ENCODE results near the gene CCL11. TPM values are rescaled to one million over a fixed set of nuclear protein-coding genes. Genes with fewer than 3 reads are reported as not detected.

Gene CCL11
- total and polyA plus RNA-seq, 2 donors from 2014 or later = 1.0 TPM; not detected in 1

DNA sequence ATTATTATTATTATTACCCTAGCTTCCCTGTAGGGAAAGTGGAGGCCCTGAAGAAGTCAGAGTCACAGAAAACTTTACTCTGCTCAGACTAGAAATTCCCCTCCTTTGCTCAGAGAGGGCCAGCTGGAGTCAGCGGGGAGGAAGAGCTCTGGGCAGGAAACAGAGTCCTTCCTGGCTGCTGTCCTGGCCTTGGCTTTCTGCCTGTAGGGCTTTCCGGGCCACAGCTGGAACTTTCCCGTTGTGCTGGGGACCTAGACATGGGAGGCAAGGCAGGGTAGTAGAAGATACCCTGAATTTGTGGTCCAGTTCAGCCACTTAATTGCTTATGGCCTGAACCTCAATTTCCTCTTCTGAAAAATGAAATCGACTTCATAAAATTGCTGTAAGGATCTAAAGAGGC lies 44.5 kb upstream of the CCL11 start:
- FAIRE-seq = no peak
- no peak overlapping the region for H3K9ac ChIP-seq (ENCODE audit: low read length in 3 of 3)
- no peaks in the 10 kb centered on the region for H3K27me3 ChIP-seq (ENCODE audit: control insufficient read depth, insufficient read depth, low read length)
- TF ChIP-seq, protein P1, sequence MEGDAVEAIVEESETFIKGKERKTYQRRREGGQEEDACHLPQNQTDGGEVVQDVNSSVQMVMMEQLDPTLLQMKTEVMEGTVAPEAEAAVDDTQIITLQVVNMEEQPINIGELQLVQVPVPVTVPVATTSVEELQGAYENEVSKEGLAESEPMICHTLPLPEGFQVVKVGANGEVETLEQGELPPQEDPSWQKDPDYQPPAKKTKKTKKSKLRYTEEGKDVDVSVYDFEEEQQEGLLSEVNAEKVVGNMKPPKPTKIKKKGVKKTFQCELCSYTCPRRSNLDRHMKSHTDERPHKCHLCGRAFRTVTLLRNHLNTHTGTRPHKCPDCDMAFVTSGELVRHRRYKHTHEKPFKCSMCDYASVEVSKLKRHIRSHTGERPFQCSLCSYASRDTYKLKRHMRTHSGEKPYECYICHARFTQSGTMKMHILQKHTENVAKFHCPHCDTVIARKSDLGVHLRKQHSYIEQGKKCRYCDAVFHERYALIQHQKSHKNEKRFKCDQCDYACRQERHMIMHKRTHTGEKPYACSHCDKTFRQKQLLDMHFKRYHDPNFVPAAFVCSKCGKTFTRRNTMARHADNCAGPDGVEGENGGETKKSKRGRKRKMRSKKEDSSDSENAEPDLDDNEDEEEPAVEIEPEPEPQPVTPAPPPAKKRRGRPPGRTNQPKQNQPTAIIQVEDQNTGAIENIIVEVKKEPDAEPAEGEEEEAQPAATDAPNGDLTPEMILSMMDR (IDR thresholded peaks at IDR 0.05; ENCODE audit: borderline replicate concordance, extremely low read depth, insufficient read depth) = no peak
- H3K4me1 ChIP-seq (ENCODE audit: control insufficient read depth in 2 of 3, insufficient read depth in 2 of 3, low read depth in 1 of 3, low read length in 3 of 3) = peaks cover 0 to 9% (median 7%) of the 10 kb centered on the region in 3 donors
- no peaks in the 10 kb centered on the region for H3K36me3 ChIP-seq (ENCODE audit: control insufficient read depth in 2 of 3, insufficient read depth in 3 of 3, low read length in 3 of 3)
- no peaks in the 10 kb centered on the region for H3K9me3 ChIP-seq (ENCODE audit: control insufficient read depth in 2 of 3, insufficient read depth in 1 of 3, low read length in 3 of 3)
- H3K4me3 ChIP-seq (ENCODE audit: low read length in 3 of 3) = no peak overlapping the region
- intact Hi-C loops (cut with DNase I) = no loop called here
- DNase-seq = peak in 3 of 5 donors; percentile 25 to 87 (median 73)
- peak overlapping the region in 1 of 2 donors; percentile 40 for H3K27ac ChIP-seq (ENCODE audit: low read depth in 2 of 2, low read length in 2 of 2)

DNA sequence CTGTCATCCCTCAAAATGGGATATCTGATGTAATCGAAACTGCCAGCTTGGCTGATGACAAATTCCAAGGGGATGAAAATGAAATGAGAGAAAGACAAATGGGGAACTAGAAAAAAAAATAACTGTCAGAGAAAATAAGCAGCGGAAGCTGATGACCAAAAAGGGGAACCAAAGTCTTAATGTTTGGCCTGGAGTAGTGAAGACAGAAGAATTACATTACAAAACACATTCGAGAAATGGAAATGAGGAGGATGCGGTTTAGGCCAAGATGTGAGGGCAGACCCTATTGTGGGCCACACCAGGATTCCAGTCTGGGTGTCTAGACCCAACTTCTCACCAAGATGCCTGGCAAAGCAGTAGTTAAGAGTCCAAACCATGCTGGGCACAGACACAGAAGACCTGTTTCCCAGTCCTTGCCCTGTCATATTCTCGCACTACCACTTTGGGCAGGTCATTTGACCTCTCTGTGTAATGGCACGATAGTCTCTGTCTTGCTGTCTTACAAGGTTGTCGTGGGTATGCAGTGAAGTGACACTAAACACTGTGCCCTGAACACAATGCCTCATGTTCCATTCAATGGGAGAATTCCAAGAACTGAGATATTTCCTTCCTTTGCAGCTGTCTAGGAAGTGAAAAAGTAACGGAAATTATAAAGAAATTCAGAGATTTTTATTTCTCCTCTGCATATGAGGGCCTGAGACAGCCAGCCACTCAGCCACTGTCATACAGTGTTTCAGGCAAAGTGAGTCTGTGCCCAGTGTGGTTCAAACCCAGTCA lies 42.8 kb upstream of the CCL11 start:
- Histone ChIP-seq H3K4me3 (ENCODE audit: low read length in 3 of 3) (no peak overlapping the region), H3K4me1 (ENCODE audit: control insufficient read depth in 2 of 3, insufficient read depth in 2 of 3, low read depth in 1 of 3, low read length in 3 of 3) (peaks cover 0 to 11% (median 7%) of the 10 kb centered on the region in 3 donors), H3K27me3 (ENCODE audit: control insufficient read depth, insufficient read depth, low read length) (no peaks in the 10 kb centered on the region), H3K9ac (ENCODE audit: low read length in 3 of 3) (no peak overlapping the region), H3K36me3 (ENCODE audit: control insufficient read depth in 2 of 3, insufficient read depth in 3 of 3, low read length in 3 of 3) (no peaks in the 10 kb centered on the region), H3K9me3 (ENCODE audit: control insufficient read depth in 2 of 3, insufficient read depth in 1 of 3, low read length in 3 of 3) (no peaks in the 10 kb centered on the region), H3K27ac (ENCODE audit: low read depth in 2 of 2, low read length in 2 of 2) (peak overlapping the region in 1 of 2 donors; percentile 35)
- intact Hi-C loops (cut with DNase I) = no loop called here
- TF ChIP-seq, protein P1 (IDR thresholded peaks at IDR 0.05; ENCODE audit: borderline replicate concordance, extremely low read depth, insufficient read depth) = no peak
- DNase-seq (no peak), FAIRE-seq (no peak)

DNA sequence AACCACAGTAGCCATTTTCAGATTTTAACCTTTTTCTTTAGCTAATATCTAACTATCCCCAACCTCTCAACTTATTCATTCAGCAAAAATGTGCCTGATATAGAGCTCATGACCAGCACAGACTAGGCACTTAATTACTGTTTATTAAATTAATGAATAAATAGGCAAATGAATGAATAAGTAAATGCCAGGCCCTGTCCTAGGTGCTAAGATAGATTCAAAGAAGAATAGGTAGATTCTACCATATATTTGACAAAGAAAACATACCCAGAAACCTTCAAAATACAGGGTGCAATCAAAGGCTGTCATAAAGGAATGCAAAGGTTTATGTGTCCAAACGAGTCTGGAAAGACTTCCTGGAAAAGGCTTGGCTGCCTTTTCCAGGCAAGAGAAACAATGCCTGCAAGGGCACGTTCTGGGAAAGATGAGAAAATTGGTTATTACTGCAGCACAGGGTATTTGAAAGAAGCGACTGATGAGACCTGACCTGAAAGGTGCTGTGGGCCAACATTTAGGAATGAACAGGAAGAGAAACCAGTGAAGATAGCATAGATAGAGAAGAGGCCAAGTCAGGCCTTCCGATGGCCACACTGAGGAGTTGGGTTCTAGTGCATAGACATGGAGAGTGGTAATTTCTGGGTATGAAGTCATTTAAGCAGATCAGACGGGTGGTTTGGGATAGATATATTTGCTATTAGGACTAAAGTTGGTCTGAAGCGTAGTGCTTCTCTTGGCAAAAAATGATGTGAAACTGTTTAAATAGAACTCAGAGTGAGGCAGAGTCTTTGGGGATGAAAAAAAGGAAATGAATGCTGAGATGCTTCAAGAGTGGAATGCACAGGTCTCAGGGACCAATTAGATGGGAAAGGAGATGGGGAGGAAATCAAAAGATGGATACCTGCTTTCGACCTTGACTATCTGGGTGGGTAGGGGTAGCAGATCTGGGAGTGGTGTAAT lies 41.9 kb upstream of the CCL11 start:
- no peak for FAIRE-seq
- TF ChIP-seq, protein P1 (IDR thresholded peaks at IDR 0.05; ENCODE audit: borderline replicate concordance, extremely low read depth, insufficient read depth) = no peak
- intact Hi-C loops (cut with DNase I) = no loop called here
- Histone ChIP-seq H3K4me3 (ENCODE audit: low read length in 3 of 3) (no peak overlapping the region), H3K27ac (ENCODE audit: low read depth in 2 of 2, low read length in 2 of 2) (no peak overlapping the region), H3K9me3 (ENCODE audit: control insufficient read depth in 2 of 3, insufficient read depth in 1 of 3, low read length in 3 of 3) (no peaks in the 10 kb centered on the region), H3K4me1 (ENCODE audit: control insufficient read depth in 2 of 3, insufficient read depth in 2 of 3, low read depth in 1 of 3, low read length in 3 of 3) (peaks cover 0 to 13% (median 12%) of the 10 kb centered on the region in 3 donors), H3K36me3 (ENCODE audit: control insufficient read depth in 2 of 3, insufficient read depth in 3 of 3, low read length in 3 of 3) (no peaks in the 10 kb centered on the region), H3K9ac (ENCODE audit: low read length in 3 of 3) (no peak overlapping the region), H3K27me3 (ENCODE audit: control insufficient read depth, insufficient read depth, low read length) (no peaks in the 10 kb centered on the region)
- DNase-seq = no peak
